Stimulated activated CD4-positive, alpha-beta T cell treated with anti-CD3 and anti-CD28 coated beads, Interleukin-2, amount 100 ng/mL, for 24 hours (primary cell): Measurements from ENCODE around the gene CACNB2.
"Not testable (repeated sequence)": the region's sequence is repeated elsewhere in the genome, so short reads cannot be mapped to it uniquely, and the experiment has no call there.

Source experiments
- DNase-seq, 2 donors: peaks; one replicate each; pipeline ENCODE4 v3.0.0-alpha.2; 2020

Gene CACNB2

GRCh38 chr10:18414061-18414460, 273.8 kb downstream of the CACNB2 start:
- DNase-seq, result no peak

DNA sequence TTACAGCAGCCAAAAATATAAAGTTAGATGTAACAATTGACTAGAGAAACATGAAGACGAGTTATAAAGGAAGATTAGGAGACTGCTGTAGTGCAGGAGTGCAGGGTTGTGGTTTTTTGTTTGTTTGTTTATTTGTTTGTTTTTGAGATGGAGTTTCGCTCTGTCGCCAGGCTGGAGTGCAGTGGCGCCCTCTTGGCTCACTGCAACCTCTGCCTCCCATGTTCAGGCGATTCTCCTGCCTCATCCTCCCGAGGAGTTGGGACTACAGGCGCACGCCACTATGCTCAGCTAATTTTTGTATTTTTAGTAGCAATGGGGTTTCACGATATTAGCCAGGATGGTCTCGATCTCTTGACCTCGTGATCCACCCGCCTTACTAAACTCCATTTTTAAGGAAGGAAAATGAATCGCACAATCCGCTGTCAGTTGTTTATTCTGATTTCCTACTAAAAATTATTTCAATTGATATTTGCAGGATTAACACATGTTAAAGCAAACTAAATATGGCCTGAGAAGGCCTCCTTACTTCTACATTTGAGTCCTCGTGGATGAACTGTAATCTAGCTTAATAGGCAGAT, 277.8 kb downstream of the CACNB2 start:
- no peak for DNase-seq

GRCh38 chr10:18418541-18419215, 278.5 kb downstream of the CACNB2 start:
- DNase-seq, result no peak

- no peak for DNase-seq
Measured at GRCh38 chr10:18419945-18420344, 279.7 kb downstream of the CACNB2 start.

DNA sequence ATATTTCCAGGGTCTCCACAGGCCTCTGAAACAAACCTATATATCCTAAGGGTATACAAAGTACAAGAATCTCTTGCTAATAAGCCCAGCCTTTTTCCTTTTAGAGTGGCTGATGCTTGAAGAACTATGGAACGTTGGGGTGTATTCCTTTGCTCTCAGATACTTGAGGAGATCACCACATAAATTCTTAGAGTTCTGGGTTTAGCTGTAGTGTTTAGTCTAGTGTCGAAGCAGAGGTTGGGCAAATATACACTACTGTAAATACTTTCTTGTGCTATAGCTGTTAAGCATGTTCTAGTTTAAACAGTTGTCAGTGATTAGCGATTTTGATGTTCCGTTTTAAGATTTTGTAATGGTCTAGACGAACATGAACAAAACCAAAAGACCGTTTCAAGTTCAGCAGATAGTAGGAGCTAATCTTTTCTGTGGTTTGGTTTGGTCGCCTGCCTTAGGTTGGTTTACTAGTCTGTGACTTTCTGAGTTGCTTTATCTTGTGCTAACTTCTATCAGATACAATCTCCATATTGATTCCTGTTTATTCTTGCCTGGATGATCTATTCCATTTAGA, 281.6 kb downstream of the CACNB2 start:
- no peak for DNase-seq

GRCh38 chr10:18423058-18423637, 282.9 kb downstream of the CACNB2 start:
- DNase-seq, result no peak

- DNase-seq, result no peak
Measured at GRCh38 chr10:18424200-18424599, 284.0 kb downstream of the CACNB2 start.

DNA sequence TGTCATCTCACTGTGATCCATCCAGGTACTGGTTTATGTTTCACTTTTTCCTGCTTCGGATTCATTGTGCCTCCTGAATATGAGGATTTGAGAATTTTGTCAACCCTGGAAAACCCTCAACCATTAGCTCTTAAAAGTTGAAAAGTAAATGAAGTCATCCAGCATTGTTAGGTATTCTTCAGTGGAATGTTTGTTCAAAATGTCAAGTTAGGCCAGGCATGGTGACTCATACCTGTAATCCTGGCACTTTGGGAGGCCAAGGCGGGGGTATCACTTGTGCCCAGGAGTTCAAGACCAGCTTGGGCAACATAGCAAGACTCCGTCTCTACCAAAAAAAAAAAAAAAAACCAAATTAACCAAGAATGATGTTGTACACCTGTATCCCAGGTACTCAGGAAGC, 289.1 kb downstream of the CACNB2 start:
- no peak for DNase-seq

DNA sequence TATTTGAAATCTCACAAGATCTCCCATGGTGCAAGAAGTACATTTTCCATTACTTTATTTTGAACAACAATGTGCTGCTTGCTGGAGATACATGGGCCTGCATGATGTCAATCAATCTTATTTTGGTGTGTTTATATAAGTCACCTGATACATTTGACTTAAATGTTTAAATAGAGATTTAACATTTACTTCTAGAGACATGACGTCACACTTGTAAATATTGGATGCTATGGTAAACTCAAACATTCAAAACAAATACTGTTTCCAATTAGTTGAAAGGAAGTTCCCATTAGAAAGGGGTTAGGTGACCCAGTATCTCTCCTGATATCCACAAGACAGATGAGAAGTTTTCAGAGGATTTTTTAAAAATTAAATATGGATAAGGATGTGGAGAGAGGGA, 296.7 kb downstream of the CACNB2 start:
- no peak for DNase-seq

- DNase-seq, result no peak
Measured at GRCh38 chr10:18437486-18437885, 297.3 kb downstream of the CACNB2 start.

- no peak for DNase-seq
Measured at GRCh38 chr10:18438361-18439126, 298.3 kb downstream of the CACNB2 start.

DNA sequence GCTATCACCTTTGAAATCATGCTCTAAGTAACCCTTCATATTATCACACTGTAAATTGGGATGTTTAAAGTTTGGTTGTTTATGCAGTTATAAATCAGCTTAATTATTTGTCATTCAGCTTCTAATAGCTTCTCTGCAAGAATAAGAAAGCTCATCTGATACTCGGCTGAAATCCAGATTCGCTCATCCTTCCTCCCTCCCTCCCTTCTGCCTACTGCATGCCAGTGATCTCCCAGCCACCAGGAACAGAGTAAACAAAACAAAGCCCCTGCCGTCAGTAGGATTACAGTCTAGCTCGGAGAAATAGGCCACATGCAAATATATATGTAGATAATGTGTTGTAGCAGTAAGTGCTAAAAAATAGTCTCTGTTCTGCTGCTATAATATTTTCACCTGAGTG, 299.4 kb downstream of the CACNB2 start:
- no peak for DNase-seq

GRCh38 chr10:18445635-18446034, 305.4 kb downstream of the CACNB2 start:
- DNase-seq, result not testable (repeated sequence)

GRCh38 chr10:18446205-18446604, 306.0 kb downstream of the CACNB2 start:
- DNase-seq, result no peak

- no peak for DNase-seq
Measured at GRCh38 chr10:18449611-18450026, 309.4 kb downstream of the CACNB2 start.

DNA sequence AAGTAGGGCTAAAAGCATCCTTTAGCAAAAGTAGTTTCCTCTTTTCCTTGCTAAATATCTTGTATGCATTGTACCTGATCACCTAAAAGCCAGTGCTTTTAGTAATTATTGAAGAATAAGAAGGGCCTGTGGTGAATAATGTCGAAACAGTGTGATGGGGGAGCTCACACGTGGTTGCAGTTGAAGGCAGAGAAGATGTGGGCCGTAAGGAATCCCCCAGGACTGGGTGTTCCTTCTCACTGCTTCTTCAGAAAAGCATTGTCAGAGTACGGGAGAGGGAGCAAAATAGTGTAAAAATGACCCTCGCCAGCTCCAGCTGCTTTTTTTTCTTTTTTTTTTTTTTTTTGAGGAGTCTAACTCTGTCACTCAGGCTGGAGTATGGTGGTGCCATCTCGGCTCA, 310.1 kb downstream of the CACNB2 start:
- no peak for DNase-seq

DNA sequence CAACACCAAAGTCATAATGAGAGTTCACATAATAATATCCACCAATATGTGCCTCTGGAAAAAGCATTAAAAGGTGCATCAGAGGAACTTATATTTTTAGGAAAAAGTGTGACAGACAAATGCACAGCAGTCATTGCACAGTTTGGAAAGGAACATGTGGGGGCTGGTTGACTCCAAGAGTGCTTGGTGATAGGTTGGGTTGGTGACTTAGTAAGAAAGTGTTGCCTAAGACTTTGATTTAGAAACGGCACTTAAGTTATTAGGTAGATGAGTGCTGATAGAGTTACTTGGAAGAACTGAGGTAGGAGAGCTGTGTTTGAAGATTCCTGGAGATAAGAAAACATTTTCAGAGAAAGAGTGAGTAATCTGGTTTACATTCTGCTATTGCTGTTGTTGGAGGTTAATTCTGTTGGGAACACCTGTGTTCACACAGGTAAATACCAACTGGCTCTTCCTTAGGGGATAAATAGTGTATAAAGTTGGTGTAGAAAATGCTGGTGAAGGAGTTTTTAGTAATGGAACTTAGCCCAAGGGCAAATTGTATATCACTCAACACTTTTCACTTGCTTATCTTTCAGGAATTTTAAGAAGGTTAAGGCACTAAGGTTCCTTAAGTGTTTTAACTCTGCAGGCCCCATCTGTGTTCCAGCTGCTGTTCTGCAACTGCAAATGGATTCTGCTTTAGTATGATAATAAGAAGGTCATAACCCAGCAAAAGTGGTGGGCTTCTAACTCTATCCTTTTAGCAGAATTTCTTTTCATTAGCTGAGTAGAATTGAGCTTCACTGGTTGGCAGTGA, 315.1 kb downstream of the CACNB2 start:
- no peak for DNase-seq

DNA sequence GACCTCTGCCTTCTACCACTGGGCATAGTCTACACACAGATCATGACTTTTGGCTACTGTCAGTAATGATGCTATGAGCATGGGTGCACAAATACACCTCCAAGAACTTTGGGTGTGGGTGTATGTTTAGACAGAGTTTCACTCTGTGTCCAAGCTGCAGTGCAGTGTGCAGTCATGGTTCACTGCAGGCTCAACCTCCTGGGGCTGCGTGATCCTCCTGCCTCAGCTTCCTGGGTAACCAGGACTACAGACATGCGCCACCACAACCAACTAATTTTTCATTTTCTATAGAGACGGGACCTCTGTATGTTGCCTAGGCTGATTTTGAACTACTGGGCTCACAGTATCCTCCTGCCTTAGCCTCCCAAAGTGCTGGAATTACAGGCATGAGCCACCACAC, 316.8 kb downstream of the CACNB2 start:
- DNase-seq, result no peak

DNA sequence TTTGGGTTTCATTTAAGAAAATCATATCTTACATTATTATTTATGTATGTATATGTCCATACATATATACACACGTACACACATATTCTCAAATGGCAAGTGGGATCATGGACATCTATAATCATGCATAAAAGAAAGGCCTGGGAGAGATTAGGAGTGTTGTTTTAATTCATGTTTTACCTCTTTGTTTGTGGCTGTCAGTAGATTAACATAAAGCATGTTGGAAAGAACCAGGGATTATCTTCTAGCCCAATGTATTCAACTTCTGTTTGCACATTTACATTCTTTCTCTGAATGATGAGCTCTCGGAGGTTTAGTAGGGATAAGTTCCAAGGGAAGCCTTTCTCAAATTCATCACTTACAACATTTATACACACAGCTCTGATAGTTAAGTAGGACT, 319.8 kb downstream of the CACNB2 start:
- no peak for DNase-seq

- no peak for DNase-seq
Measured at GRCh38 chr10:18463673-18464211, 323.5 kb downstream of the CACNB2 start.

- no peak for DNase-seq
Measured at GRCh38 chr10:18469125-18469524, 328.9 kb downstream of the CACNB2 start.

DNA sequence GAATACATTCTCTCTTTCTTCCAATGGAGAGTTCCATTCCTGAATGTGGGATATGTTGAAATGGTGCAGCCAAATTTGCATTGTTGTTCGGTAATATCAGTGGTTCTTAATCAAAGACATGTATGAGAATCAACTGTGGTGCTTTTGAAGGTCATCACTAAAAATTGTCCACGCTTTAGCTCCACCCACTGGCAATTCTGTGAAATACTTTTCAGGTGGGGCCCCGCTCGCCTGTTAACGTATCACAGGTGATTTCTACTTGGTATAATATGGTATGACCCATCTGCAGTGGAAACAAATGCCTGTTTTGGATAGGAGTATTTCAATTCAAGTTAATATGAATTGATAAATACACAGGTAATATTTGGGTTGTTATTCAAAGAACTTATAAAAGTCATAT, 332.8 kb downstream of the CACNB2 start:
- DNase-seq, result no peak
